HCT116 (cell line): ENCODE data around the gene PXMP4. TPM values are rescaled to one million over a fixed set of nuclear protein-coding genes. Genes with fewer than 3 reads are reported as not detected.

Experiments
- ATAC-seq: fragments of 200-7000 bp; cut with Tn5 transposase; 2 replicates; pipeline ENCODE4 v1.9.1; 2020; ENCODE audit warnings: mild to moderate bottlenecking, moderate library complexity
- BruUV-seq: library from RNA; stranded (reverse); fragments of 400-500 nt; replicated peaks from 2 replicates; lab custom pipeline; 2021; lab: Mats Ljungman, UMichigan
- CTCF ChIA-PET: fragments of 300-600 bp; sonication (Branson Sonifier 250); formaldehyde crosslinking; loops from one replicate; lab custom pipeline; 2021; ENCODE audit warnings: antibody characterized with exemption; lab: Charles Lee
- POLR2A ChIA-PET: fragments of 300-600, 350-600 bp; sonication (Branson Sonifier 250); formaldehyde crosslinking; loops from one replicate; lab custom pipeline; 2021; ENCODE audit warnings: antibody characterized with exemption; lab: Charles Lee
- RAD21 ChIA-PET, 2 experiments: fragments of 300-600 bp; sonication (Branson Sonifier 250); formaldehyde crosslinking; loops; one replicate each; lab custom pipeline; 2023; ENCODE audit warnings: low total read pairs in 2 of 2; ENCODE audit not compliant: uncharacterized antibody in 2 of 2, unreplicated experiment in 2 of 2, low non-redundant PET in 1 of 2; lab: Charles Lee
- DNase-seq: peaks from one replicate; pipeline ENCODE4 v3.0.0-alpha.2; 2010; ENCODE audit warnings: low read depth, low spot score
- H2AFZ ChIP-seq: fragments of 200-600 bp; shearing (Covaris generic), sonication (generic); 2 replicates; pipeline ENCODE4 v1.6.1; 2017; ENCODE audit warnings: low read depth, mixed run types, mixed read lengths, antibody characterized with exemption, low read length; ENCODE audit not compliant: poor library complexity, severe bottlenecking
- H3K27ac ChIP-seq: 2 replicates; pipeline ENCODE4 v1.5.1; 2012; ENCODE audit warnings: low read depth, low read length
- H3K27me3 ChIP-seq: fragments of 200-600 bp; sonication (generic); 2 replicates; pipeline ENCODE4 v1.6.1; 2016; ENCODE audit warnings: mixed run types, low read length, mixed read lengths; ENCODE audit not compliant: insufficient read depth
- H3K36me3 ChIP-seq, 2 experiments: fragments of 200-500 bp in 1 of 2; fragments of 200-600 bp in 1 of 2; sonication (Bioruptor generic) in 1 of 2; sonication (generic) in 1 of 2; 2 replicates each; pipeline versions ENCODE4 v1.5.1 to v1.6.1; 2014 to 2016; ENCODE audit warnings: low read length in 2 of 2, inconsistent platforms in 1 of 2, mixed read lengths in 1 of 2, mixed run types in 1 of 2; ENCODE audit not compliant: insufficient read depth in 2 of 2, control insufficient read depth in 1 of 2
- H3K4me1 ChIP-seq, 2 experiments: fragments of 200-600 bp in 1 of 2; sonication (generic) in 1 of 2; 2 replicates each; pipeline versions ENCODE4 v1.5.1 to v1.6.1; 2012 to 2017; ENCODE audit warnings: low read length in 2 of 2, inconsistent platforms in 1 of 2, mild to moderate bottlenecking in 1 of 2, mixed read lengths in 1 of 2, mixed run types in 1 of 2, moderate library complexity in 1 of 2; ENCODE audit not compliant: insufficient read depth in 2 of 2, control insufficient read depth in 1 of 2
- H3K4me2 ChIP-seq: fragments of 200-600 bp; sonication (generic); 2 replicates; pipeline ENCODE4 v1.6.1; 2017; ENCODE audit warnings: mixed run types, low read length, mixed read lengths
- H3K4me3 ChIP-seq, 2 experiments: fragments of 200-600 bp in 1 of 2; sonication (generic) in 1 of 2; replicated peaks in 1 of 2; 2 replicates each; pipeline ENCODE4 v1.5.1; 2011 to 2016; ENCODE audit warnings: low read length in 2 of 2, control low read depth in 1 of 2, low read depth in 1 of 2, mild to moderate bottlenecking in 1 of 2, mixed read lengths in 1 of 2, mixed run types in 1 of 2
- H3K79me2 ChIP-seq: fragments of 200-600 bp; sonication (generic); 2 replicates; pipeline ENCODE4 v1.6.1; 2017; ENCODE audit warnings: mild to moderate bottlenecking, mixed run types, low read length, moderate library complexity, mixed read lengths; ENCODE audit not compliant: insufficient read depth
- H3K9ac ChIP-seq: fragments of 200-600 bp; sonication (generic); 2 replicates; pipeline ENCODE4 v1.6.1; 2016; ENCODE audit warnings: low read length, mixed read lengths
- H3K9me2 ChIP-seq: fragments of 200-600 bp; sonication (generic), shearing (Covaris generic); 2 replicates; pipeline ENCODE4 v1.6.1; 2017; ENCODE audit warnings: mixed run types, mild to moderate bottlenecking, moderate library complexity; ENCODE audit not compliant: insufficient read depth
- H3K9me3 ChIP-seq, 2 experiments: fragments of 200-500 bp in 1 of 2; fragments of 200-600 bp in 1 of 2; sonication (Bioruptor generic) in 1 of 2; sonication (generic) in 1 of 2; 2 replicates each; pipeline ENCODE4 v1.6.1; 2014 to 2017; ENCODE audit warnings: low read length in 2 of 2, mixed read lengths in 2 of 2, inconsistent platforms in 1 of 2, low read depth in 1 of 2, mild to moderate bottlenecking in 1 of 2, mixed run types in 1 of 2, moderate library complexity in 1 of 2; ENCODE audit not compliant: control insufficient read depth in 1 of 2, insufficient read depth in 1 of 2
- H4K20me1 ChIP-seq: fragments of 200-600 bp; sonication (generic), shearing (Covaris generic); 2 replicates; pipeline ENCODE4 v1.6.1; 2017; ENCODE audit warnings: mixed run types, mild to moderate bottlenecking, moderate library complexity; ENCODE audit not compliant: insufficient read depth
- EGR1 ChIP-seq: IDR thresholded peaks from 2 replicates; pipeline ENCODE4 v1.6.1; 2012; ENCODE audit warnings: low read depth
- EZH2phosphoT487 ChIP-seq: fragments of 200-600 bp; IDR thresholded peaks from 2 replicates; pipeline ENCODE4 v1.6.1; 2018; ENCODE audit warnings: antibody characterized with exemption, borderline replicate concordance
- FOSL1 ChIP-seq: IDR thresholded peaks from 2 replicates; pipeline ENCODE4 v1.6.1; 2012; ENCODE audit warnings: low read depth
- MAX ChIP-seq: IDR thresholded peaks from 2 replicates; pipeline ENCODE4 v1.6.1; 2012
- RAD21 ChIP-seq: IDR thresholded peaks from 2 replicates; pipeline ENCODE4 v1.6.1; 2012; ENCODE audit warnings: low read depth, mild to moderate bottlenecking
- SP1 ChIP-seq: IDR thresholded peaks from 2 replicates; pipeline ENCODE4 v1.6.1; 2012; ENCODE audit warnings: low read depth
- TCF7L2 ChIP-seq: IDR thresholded peaks from 2 replicates; pipeline ENCODE4 v1.7.0; 2011; ENCODE audit warnings: borderline replicate concordance, inconsistent platforms; ENCODE audit not compliant: insufficient read depth, insufficient read length; ENCODE audit errors: extremely low read depth
- ZFX ChIP-seq: fragments of 450-650 bp; IDR thresholded peaks from 2 replicates; pipeline ENCODE4 v1.6.1; 2017
- ZNF274 ChIP-seq: fragments of 200-500 bp; sonication (Bioruptor generic); IDR thresholded peaks from 2 replicates; pipeline ENCODE4 v1.6.1; 2014; ENCODE audit warnings: mild to moderate bottlenecking, low read depth, low read length, inconsistent platforms
- intact Hi-C: fragments of 100-400 bp; cut with micrococcal nuclease; formaldehyde crosslinking; loops from 2 replicates; pipeline ENCODE4 v1.10.0; 2022
- total RNA-seq: library from RNA; stranded (reverse); gene quantifications from one replicate; pipeline ENCODE4 v1.2.1, GENCODE V29; 2021; ENCODE audit not compliant: unreplicated experiment
- TF ChIP-seq, protein P1 (sequence below): IDR thresholded peaks from 2 replicates; pipeline ENCODE4 v1.6.1; 2012; ENCODE audit warnings: low read depth

Gene PXMP4
- total RNA-seq, 1 experiment from 2014 or later, result 9.6 TPM

GRCh38 chr20:33689973-33690372 lies 30.1 kb downstream of the PXMP4 start:
- peak overlapping the region; percentile 32; the same call in 1 of the 2 replicates for H3K4me2 ChIP-seq
- H3K36me3 ChIP-seq, result no peaks in the 10 kb centered on the region
- no peak overlapping the region for H2AFZ ChIP-seq
- H3K9me2 ChIP-seq, result no peaks in the 10 kb centered on the region
- DNase-seq (no peak), ATAC-seq (no peak)
- H3K27me3 ChIP-seq, result no peaks in the 10 kb centered on the region
- no peak overlapping the region for H3K9ac ChIP-seq
- BruUV-seq, result no TSS peak
- RAD21 ChIA-PET, result no interaction called here
- POLR2A ChIA-PET, result no interaction called here
- H4K20me1 ChIP-seq, result no peaks in the 10 kb centered on the region
- H3K27ac ChIP-seq, result no peak overlapping the region
- TF ChIP-seq ZNF274 (no peak), ZFX (no peak), SP1 (no peak)
- peaks cover 6% of the 10 kb centered on the region for H3K79me2 ChIP-seq
- H3K9me3 ChIP-seq, result no peaks in the 10 kb centered on the region
- CTCF ChIA-PET, result no interaction called here
- intact Hi-C loops, result no loop called here
- H3K4me3 ChIP-seq, result no peak overlapping the region
- peaks cover 7 to 23% of the 10 kb centered on the region in 2 experiments for H3K4me1 ChIP-seq

- H3K9ac ChIP-seq, result no peak overlapping the region
- ChIA-PET POLR2A (no interaction called here), RAD21 (no interaction called here), CTCF (no interaction called here)
- ATAC-seq (no peak), DNase-seq (no peak)
- no peaks in the 10 kb centered on the region for H3K9me3 ChIP-seq
- no peaks in the 10 kb centered on the region for H3K27me3 ChIP-seq
- no peaks in the 10 kb centered on the region for H4K20me1 ChIP-seq
- no peaks in the 10 kb centered on the region for H3K36me3 ChIP-seq
- H3K79me2 ChIP-seq, result peaks cover 11% of the 10 kb centered on the region
- H2AFZ ChIP-seq, result no peak overlapping the region
- no peaks in the 10 kb centered on the region for H3K9me2 ChIP-seq
- no TSS peak for BruUV-seq
- no peak overlapping the region for H3K4me3 ChIP-seq
- peaks cover 12 to 28% of the 10 kb centered on the region in 2 experiments for H3K4me1 ChIP-seq
- H3K27ac ChIP-seq, result no peak overlapping the region
- intact Hi-C loops, result no loop called here
- H3K4me2 ChIP-seq, result peak overlapping the region; percentile 32; the same call in 1 of the 2 replicates
- TF ChIP-seq EZH2phosphoT487, result no peak
- TF ChIP-seq ZFX, result no peak
- TF ChIP-seq TCF7L2, result no peak
- TF ChIP-seq, protein P1, sequence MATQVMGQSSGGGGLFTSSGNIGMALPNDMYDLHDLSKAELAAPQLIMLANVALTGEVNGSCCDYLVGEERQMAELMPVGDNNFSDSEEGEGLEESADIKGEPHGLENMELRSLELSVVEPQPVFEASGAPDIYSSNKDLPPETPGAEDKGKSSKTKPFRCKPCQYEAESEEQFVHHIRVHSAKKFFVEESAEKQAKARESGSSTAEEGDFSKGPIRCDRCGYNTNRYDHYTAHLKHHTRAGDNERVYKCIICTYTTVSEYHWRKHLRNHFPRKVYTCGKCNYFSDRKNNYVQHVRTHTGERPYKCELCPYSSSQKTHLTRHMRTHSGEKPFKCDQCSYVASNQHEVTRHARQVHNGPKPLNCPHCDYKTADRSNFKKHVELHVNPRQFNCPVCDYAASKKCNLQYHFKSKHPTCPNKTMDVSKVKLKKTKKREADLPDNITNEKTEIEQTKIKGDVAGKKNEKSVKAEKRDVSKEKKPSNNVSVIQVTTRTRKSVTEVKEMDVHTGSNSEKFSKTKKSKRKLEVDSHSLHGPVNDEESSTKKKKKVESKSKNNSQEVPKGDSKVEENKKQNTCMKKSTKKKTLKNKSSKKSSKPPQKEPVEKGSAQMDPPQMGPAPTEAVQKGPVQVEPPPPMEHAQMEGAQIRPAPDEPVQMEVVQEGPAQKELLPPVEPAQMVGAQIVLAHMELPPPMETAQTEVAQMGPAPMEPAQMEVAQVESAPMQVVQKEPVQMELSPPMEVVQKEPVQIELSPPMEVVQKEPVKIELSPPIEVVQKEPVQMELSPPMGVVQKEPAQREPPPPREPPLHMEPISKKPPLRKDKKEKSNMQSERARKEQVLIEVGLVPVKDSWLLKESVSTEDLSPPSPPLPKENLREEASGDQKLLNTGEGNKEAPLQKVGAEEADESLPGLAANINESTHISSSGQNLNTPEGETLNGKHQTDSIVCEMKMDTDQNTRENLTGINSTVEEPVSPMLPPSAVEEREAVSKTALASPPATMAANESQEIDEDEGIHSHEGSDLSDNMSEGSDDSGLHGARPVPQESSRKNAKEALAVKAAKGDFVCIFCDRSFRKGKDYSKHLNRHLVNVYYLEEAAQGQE, result no peak
- no peak for TF ChIP-seq EGR1
- TF ChIP-seq RAD21, result no peak
- no peak for TF ChIP-seq FOSL1
- no peak for TF ChIP-seq MAX
Observed at GRCh38 chr20:33689493-33689892, 30.6 kb downstream of the PXMP4 start.
